NCI-H748 (cell line): ENCODE results near the gene PIPOX.
"Not testable (repeated sequence)": the region's sequence is repeated elsewhere in the genome, so short reads cannot be mapped to it uniquely, and the experiment has no call there.

Experiments used
- DNase-seq: peaks from one replicate; lab custom pipeline; 2025; ENCODE audit not compliant: unreplicated experiment; lab: John Stamatoyannopoulos, UW

PIPOX gene

DNA sequence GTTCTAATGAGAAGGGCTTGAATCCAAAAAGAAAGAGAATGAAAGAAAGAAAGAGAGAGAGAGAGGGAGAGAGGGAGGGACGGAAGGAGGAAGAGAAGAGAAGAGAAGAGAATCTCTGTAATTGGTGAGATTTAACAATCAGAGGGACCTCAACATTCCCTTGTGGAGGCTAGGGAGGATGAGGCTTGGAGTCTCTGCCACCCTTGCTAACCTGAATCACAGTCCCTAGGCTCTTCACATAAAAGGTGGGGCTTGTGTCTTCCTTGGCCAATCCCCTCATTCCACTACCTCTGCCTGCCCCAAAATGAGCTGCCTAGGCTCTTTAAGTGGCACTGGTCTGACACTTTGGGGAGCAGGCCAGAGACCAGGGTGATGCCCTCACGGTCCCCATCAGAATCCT is 30.1 kb downstream of the PIPOX start:
- no peak for DNase-seq

GRCh38 chr17:29073520-29073919 is 30.6 kb downstream of the PIPOX start:
- DNase-seq = no peak

GRCh38 chr17:29074488-29074887 is 31.5 kb downstream of the PIPOX start:
- DNase-seq = no peak

GRCh38 chr17:29076087-29076486 is 33.1 kb downstream of the PIPOX start:
- DNase-seq = no peak

GRCh38 chr17:29076722-29077121 is 33.8 kb downstream of the PIPOX start:
- DNase-seq = no peak

- no peak for DNase-seq
Observed at GRCh38 chr17:29077320-29077719, 34.4 kb downstream of the PIPOX start.

DNA sequence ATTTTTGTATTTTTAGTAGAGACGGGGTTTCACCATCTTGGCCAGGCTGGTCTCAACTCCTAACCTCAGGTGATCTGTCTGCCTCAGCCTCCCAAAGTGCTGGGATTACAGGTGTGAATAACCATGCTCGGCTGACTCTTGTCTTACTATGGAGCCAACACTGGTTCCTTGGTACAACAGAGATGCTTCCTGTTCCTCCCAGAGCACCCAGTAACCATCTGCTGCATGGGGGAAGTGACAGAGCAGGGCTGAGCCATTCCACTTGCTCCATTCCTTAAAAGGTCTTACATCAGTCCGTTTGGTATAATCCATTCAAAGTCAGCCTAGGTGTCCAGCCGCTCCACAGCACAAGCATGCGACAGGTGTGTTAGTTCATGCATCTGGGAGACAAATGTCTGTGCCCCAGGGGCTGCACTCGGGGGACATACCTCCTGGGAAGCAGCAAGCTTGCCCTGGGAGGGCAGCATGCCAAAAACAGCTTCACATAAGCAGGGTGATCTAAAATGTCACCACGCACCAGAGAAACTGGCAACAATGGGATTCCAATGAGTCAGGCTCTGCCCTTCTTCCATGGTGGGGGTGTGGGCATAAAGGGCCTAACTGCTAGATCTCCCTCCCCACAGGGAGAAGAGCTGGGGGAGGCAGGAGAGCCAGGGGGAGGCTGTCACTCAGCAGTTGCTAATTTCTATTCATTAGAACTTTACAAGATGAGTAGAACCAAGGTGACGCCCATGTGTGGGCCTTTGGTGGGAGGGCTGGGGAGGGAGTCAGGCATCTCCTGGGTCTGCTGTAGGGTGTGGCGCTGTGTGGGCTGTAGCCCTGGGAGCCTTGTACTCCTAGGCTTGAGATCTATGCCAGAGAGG is 35.5 kb downstream of the PIPOX start:
- no peak for DNase-seq

DNA sequence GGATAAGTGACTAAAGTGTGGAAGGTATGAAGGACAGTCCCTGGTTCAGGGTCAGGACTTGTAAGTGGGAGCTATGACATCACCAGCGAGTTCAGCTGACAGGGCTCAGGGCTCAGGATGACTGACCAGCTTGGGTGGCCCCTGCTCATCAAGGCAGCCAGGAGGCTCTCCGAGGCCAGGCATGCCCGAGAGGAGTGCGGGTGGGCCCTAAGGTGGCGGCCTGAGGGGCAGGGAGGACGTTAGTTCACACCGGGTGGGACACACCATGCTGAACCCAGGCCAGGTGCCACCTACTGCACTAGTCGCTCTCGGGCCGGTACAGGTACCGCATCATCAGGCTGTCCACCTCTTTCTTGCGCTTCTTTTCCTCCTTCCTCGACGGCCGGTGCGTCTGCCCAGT is 36.5 kb downstream of the PIPOX start:
- DNase-seq = no peak

GRCh38 chr17:29079887-29080286 is 36.9 kb downstream of the PIPOX start:
- no peak for DNase-seq

- DNase-seq = no peak
Observed at GRCh38 chr17:29080323-29080722, 37.4 kb downstream of the PIPOX start.

GRCh38 chr17:29080965-29081364 is 38.0 kb downstream of the PIPOX start:
- DNase-seq = no peak

GRCh38 chr17:29084541-29085146 is 41.7 kb downstream of the PIPOX start:
- peak; percentile 94 for DNase-seq

- peak; percentile 25 for DNase-seq
Observed at GRCh38 chr17:29085223-29085622, 42.3 kb downstream of the PIPOX start.

- no peak for DNase-seq
Observed at GRCh38 chr17:29086628-29087332, 43.8 kb downstream of the PIPOX start.

DNA sequence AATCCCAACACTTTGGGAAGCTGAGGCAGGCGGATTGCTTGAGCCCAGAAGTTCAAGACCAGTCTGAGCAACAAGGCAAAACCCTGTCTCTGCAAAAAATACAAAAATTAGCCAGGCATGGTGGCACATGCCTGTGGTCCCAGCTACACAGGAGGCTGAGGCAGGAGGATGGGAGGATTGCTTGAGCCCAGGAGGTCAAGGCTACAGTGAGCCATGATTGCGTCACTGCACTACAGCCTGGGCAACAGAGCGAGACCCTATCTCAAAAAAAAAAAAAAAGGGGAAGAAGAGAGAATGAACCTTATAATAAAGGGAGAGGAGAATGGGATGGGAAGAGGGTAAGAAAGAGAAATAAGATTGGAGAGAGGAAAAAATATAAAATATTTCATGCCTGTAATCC is 45.8 kb downstream of the PIPOX start:
- DNase-seq = not testable (repeated sequence)

- DNase-seq = no peak
Observed at GRCh38 chr17:29089601-29090044, 46.7 kb downstream of the PIPOX start.

GRCh38 chr17:29090108-29090507 is 47.2 kb downstream of the PIPOX start:
- no peak for DNase-seq

DNA sequence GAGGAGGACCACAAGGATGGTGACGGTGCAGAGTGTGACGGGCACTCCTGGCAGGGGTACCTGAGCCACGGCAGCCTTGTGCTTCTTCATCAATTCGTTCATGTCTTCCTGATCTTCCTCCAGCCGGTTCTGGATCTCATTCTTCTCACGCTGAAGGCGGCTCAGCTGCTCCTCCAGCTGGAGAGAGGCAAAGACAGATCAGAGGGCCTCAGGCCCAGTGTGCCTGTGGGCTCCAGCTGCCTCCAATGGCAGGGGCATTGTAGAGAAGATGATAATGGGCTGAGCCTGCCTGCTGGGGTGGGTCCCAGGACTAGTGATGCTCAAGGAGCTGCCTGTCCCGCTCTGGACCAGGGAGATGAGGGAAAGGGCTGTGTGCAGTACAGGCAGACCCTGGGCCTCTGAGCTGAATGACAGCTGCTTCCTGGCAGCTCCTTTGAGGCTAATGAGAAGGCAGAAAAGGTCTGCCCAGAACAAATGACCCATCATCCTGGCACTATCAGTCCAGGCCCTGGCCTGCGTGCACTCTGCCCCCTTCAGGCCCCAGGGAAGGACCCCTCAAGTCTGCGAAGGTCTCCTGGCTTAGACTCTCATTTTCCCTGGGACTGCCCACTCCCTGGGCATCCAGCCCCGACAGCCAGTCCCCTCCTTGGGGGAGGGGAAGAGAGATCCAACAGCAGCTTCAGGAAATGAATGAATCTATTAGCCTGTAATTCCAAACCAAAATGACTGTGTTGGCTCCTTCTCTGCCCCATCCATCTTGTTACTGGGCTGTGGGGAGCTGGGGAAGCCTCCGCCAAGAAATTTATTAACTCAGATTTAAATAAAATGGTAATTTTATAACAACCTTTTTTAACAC is 48.0 kb downstream of the PIPOX start:
- no peak for DNase-seq

DNA sequence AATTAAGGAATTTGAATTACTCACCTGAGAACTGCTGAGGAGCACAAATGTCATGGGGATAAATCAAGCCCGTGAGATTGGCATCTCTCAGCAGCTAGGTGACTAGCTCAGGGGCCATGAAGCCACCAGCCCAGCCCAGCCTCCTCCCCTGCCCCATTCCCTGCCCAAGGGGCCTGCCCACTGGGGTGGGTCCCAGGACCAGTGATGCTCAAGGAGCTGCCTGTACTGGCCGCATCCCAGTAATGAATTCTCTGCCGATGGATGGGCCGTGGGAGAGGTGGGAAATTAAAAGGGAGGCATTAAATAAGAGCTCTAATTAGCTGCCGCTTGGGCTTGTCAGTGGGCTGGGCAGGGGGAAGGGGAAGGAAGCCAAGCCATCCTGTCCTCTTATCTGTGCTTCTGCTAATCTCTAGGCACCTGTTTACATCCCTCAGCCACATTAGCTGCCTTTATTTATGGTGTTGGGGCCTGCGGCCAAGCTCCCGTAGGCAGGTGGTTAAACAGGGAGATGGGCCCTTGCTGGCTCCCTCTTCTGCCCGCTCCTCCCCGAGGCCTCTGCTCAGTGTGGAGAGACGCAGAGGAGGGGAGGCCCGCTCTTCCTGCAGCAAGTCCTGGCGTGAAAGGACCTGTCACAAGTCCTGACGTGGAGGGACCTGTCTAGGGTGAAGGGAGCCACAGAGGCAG is 48.8 kb downstream of the PIPOX start:
- no peak for DNase-seq

- DNase-seq = no peak
Observed at GRCh38 chr17:29093090-29093871, 50.3 kb downstream of the PIPOX start.
